Neutrophil (primary cell): ENCODE measurements around the gene CD300LD.
"Not testable (repeated sequence)": the region's sequence is repeated elsewhere in the genome, so short reads cannot be mapped to it uniquely, and the experiment has no call there.

ENCODE experiments used
- H3K27ac ChIP-seq: fragments of 200-600 bp; sonication (generic); 2 replicates; pipeline ENCODE4 v1.5.1; 2016; ENCODE audit warnings: mild to moderate bottlenecking, moderate library complexity
- H3K27me3 ChIP-seq: fragments of 200-600 bp; sonication (generic); 2 replicates; pipeline ENCODE4 v1.6.0; 2016; ENCODE audit warnings: mild to moderate bottlenecking
- H3K36me3 ChIP-seq: fragments of 200-600 bp; sonication (generic); 2 replicates; pipeline ENCODE4 v1.5.1; 2017
- H3K4me1 ChIP-seq, 2 experiments: fragments of 200-600 bp in 1 of 2; sonication (generic) in 1 of 2; 1 replicate in 1 of 2; 2 replicates in 1 of 2; pipeline versions ENCODE4 v1.5.1 to v1.6.1; 2013 to 2016; ENCODE audit warnings: low read depth in 1 of 2, low read length in 1 of 2, mild to moderate bottlenecking in 1 of 2, moderate library complexity in 1 of 2; ENCODE audit not compliant: control insufficient read depth in 1 of 2, insufficient read depth in 1 of 2
- H3K4me3 ChIP-seq, 2 experiments: fragments of 200-600 bp in 1 of 2; sonication (generic) in 1 of 2; 1 replicate in 1 of 2; 2 replicates in 1 of 2; pipeline ENCODE4 v1.5.1; 2013 to 2016; ENCODE audit warnings: low read depth in 1 of 2, low read length in 1 of 2, mild to moderate bottlenecking in 1 of 2, moderate library complexity in 1 of 2
- H3K9me3 ChIP-seq: fragments of 200-600 bp; sonication (generic); 2 replicates; pipeline ENCODE4 v1.5.1; 2016
- CTCF ChIP-seq: fragments of 200-600 bp; sonication (generic); IDR thresholded peaks from 2 replicates; pipeline ENCODE4 v1.5.1; 2016; ENCODE audit warnings: antibody characterized with exemption

The CD300LD gene

GRCh38 chr17:74592087-74592990 lies at the start of gene CD300LD:
TSS of gene CD300LD (minus strand) at chr17:74592283. CDS start at chr17:74592202, 81 bp downstream.
- Histone ChIP-seq H3K36me3 (no peaks in the 10 kb centered on the region), H3K4me1 (peaks cover 16 to 17% of the 10 kb centered on the region in 2 experiments), H3K27ac (peak within 1 kb of the TSS; percentile 79), H3K9me3 (no peaks in the 10 kb centered on the region), H3K4me3 (peak within 1 kb of the TSS; percentile 26 to 40), H3K27me3 (peaks cover 63% of the 10 kb centered on the region)
- no peak for TF ChIP-seq CTCF

GRCh38 chr17:74641224-74641957 lies 49.3 kb upstream of the CD300LD start:
- H3K9me3 ChIP-seq = no peaks in the 10 kb centered on the region
- no peak for TF ChIP-seq CTCF
- peak overlapping the region; percentile 59 for H3K27ac ChIP-seq
- no peak overlapping the region for H3K4me3 ChIP-seq
- no peaks in the 10 kb centered on the region for H3K36me3 ChIP-seq
- peaks cover 24 to 34% of the 10 kb centered on the region in 2 experiments for H3K4me1 ChIP-seq
- peaks cover 93% of the 10 kb centered on the region for H3K27me3 ChIP-seq

- H3K4me3 ChIP-seq = peak overlapping the region in 1 of 2 experiments; percentile 23
- H3K27me3 ChIP-seq = peaks cover 98% of the 10 kb centered on the region
- H3K9me3 ChIP-seq = no peaks in the 10 kb centered on the region
- no peak for TF ChIP-seq CTCF
- H3K36me3 ChIP-seq = no peaks in the 10 kb centered on the region
- H3K27ac ChIP-seq = peak overlapping the region; percentile 45
- H3K4me1 ChIP-seq = peaks cover 24 to 34% of the 10 kb centered on the region in 2 experiments
Measured at GRCh38 chr17:74639704-74640151, 47.6 kb upstream of the CD300LD start.

GRCh38 chr17:74637926-74638325 lies 45.8 kb upstream of the CD300LD start:
- Histone ChIP-seq H3K27me3 (peaks cover 99% of the 10 kb centered on the region), H3K4me1 (peaks cover 24 to 34% of the 10 kb centered on the region in 2 experiments)
- TF ChIP-seq CTCF = no peak

GRCh38 chr17:74637265-74637664 lies 45.2 kb upstream of the CD300LD start:
- H3K27me3 ChIP-seq = peaks cover 92% of the 10 kb centered on the region
- no peaks in the 10 kb centered on the region for H3K36me3 ChIP-seq
- H3K4me3 ChIP-seq = no peak overlapping the region
- H3K9me3 ChIP-seq = no peaks in the 10 kb centered on the region
- no peak for TF ChIP-seq CTCF
- no peak overlapping the region for H3K27ac ChIP-seq
- peaks cover 29 to 37% of the 10 kb centered on the region in 2 experiments for H3K4me1 ChIP-seq

More at GRCh38 chr17:74637926-74638325, 45.8 kb upstream of the CD300LD start:
- Histone ChIP-seq H3K4me3 (no peak overlapping the region), H3K27ac (no peak overlapping the region), H3K36me3 (no peaks in the 10 kb centered on the region), H3K9me3 (no peaks in the 10 kb centered on the region)

- H3K4me1 ChIP-seq = peaks cover 30 to 37% of the 10 kb centered on the region in 2 experiments
Measured at GRCh38 chr17:74636541-74637085, 44.5 kb upstream of the CD300LD start.

More at GRCh38 chr17:74636541-74637085, 44.5 kb upstream of the CD300LD start:
- H3K27me3 ChIP-seq = peaks cover 86% of the 10 kb centered on the region
- not testable (repeated sequence) for H3K27ac ChIP-seq, H3K4me3 ChIP-seq, H3K9me3 ChIP-seq, H3K36me3 ChIP-seq
